Activated CD4-positive, CD25-positive, alpha-beta regulatory T cell treated with anti-CD3 and anti-CD28 coated beads, Interleukin-2, amount 50 U/mL, for 16 hours (primary cell): ENCODE results near the gene SV2B.
"Not testable (repeated sequence)": the region's sequence is repeated elsewhere in the genome, so short reads cannot be mapped to it uniquely, and the experiment has no call there.

Source experiments
- DNase-seq: peaks from one replicate; pipeline ENCODE4 v3.0.0-alpha.2; 2020; ENCODE audit warnings: low read depth, low spot score

Gene SV2B

GRCh38 chr15:91307601-91308000 is 207.5 kb downstream of the SV2B start:
- DNase-seq: no peak

DNA sequence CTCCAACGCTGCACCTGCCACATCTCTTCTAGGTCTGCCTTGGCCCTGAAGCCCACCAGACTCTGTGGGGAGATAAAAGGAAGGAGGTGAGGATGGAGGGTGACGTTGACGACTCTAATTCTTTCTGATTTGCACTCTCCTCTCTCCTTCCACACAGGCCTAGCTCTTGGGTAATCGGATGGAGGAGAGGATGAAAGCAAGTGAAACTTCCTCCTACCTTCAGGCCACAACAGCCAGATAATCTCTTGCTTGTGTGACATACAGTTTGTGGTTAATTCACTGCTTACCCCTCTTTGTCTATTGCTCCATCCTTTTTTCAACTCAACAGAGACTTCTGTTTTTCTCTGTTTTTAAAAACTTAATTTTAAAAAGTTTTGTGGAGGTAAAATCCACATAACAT is 208.1 kb downstream of the SV2B start:
- no peak for DNase-seq

DNA sequence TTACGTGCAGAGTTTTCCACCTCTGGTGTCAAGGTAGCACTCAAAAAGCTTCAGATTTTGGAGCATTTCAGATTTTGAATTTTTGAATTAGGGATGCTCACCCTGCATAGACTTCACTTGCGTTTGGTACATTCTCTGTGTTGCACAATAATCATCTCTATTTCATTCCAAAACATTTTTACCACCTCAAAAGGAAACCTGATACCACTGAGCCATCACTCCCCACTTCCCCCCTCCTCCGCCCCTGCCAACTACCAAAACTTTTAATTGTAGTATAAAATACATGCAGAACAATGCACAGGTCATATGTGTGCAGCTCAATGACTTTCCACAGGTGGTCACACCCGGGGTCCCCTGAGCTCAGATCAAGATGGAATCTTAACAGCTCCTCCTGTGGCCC is 208.8 kb downstream of the SV2B start:
- DNase-seq: no peak

DNA sequence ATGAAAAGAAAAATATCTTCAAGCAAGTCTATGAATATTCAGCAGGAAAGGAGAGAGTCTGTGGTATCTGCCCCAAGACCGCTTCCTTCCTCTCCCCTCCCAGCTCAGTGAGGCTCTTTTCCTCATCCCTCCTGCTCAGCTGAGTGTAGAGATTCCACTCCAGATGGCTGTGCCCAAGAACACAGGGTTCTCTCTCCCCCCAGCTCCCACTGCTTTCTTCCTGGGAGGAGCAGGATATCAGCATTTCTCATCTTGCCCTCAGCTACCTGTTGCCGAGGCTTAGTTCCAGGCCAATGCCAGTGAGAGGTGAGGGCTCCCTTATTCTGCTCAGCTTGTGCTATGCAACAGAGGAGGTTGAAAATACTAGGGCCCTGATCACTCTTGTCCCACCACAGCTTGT is 211.9 kb downstream of the SV2B start:
- DNase-seq: no peak

- no peak for DNase-seq
Observed at GRCh38 chr15:91316126-91316525, 216.1 kb downstream of the SV2B start.

DNA sequence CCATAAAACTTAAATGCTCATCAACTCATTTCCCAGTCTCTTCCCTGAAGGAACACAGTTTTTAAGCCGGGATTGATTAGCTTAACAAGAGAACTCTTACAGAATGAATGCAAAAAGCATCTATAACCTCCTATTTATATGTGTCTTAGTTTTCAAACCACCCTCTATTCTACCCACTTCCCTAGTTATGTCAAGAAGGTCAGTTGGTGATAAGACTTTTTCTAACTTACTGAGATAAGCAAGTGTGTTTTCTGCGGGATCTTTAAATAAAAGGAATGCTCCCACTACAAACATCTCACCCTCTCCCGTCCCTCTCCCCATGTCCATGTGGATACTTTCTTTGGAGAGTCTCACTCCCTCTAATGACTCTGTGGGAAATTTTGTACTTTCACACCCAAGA is 218.5 kb downstream of the SV2B start:
- no peak for DNase-seq

- DNase-seq: no peak
Observed at GRCh38 chr15:91318931-91319330, 218.9 kb downstream of the SV2B start.

DNA sequence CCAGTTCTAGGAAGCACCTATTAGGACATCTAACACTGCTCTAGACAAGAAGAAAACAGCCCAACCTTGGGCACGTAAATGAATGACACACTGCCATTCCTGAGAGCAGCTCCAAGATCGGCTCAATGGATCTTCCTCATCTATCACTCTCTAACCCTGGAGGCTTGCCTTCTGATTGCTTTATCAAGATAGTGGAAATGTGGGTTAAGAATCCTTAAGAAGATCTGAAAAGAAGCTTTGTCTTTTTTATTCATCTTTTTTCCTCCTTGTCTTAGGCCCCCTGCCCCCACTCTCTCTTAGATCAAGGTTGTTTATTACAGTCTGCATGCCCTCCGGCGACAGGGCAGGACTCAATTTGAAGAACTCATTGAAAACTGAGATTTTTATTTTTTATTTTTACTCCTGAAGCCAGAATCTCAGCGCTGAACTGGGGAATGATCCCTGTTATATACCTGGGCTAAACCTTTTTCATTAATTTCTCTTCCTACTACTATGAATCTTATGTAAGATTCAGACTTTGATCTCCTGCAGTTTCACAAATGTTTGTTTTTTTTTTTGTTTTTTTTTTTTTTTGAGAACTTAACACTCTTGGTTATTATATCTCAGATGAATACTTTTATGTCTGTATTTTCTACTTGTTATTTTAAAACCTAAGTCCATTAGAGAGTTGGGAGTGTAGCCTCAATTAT is 219.5 kb downstream of the SV2B start:
- no peak for DNase-seq

DNA sequence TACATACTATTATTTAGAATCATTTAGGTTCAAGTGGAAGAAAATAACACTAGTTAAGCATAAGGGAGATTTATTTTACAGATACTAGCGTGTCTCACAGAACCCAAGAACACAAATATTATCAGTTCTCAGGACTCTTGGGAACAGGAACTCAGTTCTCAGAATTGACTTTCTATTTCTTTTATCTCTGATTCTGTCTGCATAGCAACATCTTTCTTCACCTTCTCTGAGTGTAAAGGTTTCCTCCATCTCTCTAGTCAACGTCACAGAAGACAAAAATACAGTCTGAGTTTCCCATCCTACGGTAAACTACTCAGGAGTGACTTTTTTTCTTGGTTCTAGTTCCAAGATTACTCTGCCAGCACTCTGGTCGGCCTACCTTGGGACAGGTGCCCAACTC is 220.0 kb downstream of the SV2B start:
- no peak for DNase-seq

DNA sequence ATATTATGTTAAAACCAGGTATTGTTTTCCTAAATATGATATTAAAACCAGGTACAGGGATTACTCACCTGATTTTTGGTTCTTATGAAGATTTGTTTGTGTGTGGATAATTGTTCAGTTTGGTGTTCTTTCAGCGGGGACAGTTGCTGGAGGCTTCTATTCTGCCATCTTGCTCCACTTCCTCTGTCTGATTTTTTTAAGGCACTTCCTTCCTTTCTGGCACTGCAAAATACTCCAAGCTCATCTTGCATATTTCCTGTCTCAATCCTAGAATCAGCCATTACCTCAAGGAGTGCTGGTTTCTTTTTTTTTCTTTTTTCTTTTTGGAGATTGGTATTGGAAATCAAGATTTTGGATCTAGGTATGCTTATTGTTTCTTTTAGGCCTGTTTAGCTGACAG is 229.9 kb downstream of the SV2B start:
- DNase-seq: no peak

GRCh38 chr15:91331581-91331980 is 231.5 kb downstream of the SV2B start:
- no peak for DNase-seq

- DNase-seq: no peak
Observed at GRCh38 chr15:91335702-91336101, 235.6 kb downstream of the SV2B start.

DNA sequence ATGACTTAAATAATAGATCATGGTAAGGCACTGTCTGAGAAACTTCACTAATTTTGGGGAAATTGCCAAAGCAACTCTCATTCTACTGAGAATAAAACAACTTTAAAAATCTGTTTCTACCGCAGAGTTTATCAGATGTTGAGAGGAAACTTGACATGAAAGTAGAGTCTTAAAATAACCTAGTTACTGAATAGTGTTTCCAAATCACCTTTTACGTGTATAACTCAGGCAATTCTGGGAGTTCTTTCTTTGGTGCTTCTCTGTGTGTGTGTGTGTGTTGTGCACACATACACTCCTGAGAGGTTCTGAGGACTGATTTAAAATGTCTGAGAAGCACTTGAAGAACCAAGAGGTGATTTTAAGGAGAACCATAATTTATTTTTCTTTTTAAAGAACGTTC is 236.6 kb downstream of the SV2B start:
- no peak for DNase-seq

- no peak for DNase-seq
Observed at GRCh38 chr15:91338766-91339165, 238.7 kb downstream of the SV2B start.

GRCh38 chr15:91342097-91342496 is 242.0 kb downstream of the SV2B start:
- no peak for DNase-seq

GRCh38 chr15:91344912-91345311 is 244.9 kb downstream of the SV2B start:
- DNase-seq: not testable (repeated sequence)

DNA sequence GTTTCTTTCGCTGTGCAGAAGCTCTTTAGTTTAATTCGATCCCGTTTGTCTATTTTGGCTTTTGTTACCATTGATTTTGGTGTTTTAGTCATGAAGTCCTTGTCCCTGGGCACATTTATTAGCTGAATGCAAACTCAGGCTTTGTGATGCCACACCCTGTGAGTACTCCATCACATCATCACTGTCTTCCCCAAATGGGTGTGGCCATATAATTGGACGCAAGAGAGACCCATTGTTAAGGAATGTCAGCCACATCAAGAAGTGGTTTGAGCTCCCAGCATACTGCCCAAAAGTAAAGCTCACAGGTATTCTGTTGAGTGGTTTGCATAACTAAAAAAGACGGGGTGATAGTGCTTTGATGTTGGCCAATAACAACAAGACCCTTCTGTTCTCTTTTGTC is 245.7 kb downstream of the SV2B start:
- DNase-seq: no peak

DNA sequence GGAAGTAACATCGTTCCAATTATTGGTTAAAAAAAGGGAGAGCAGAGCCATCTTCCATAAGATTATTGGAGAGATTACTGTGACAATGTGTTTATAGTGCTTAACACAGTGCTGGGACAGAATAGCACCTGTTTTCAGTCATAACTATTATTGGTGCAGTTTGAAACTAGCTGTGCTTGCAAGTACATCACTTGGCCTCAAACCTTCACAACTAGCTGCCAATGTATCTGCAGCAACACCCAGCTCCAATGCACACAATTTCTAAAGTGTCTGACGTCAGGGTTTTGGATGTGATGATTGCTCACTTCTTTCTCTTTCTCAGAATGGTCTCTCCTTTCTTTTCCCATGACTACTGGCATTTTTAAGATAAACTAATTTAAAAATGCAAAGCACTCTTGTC is 246.2 kb downstream of the SV2B start:
- no peak for DNase-seq

DNA sequence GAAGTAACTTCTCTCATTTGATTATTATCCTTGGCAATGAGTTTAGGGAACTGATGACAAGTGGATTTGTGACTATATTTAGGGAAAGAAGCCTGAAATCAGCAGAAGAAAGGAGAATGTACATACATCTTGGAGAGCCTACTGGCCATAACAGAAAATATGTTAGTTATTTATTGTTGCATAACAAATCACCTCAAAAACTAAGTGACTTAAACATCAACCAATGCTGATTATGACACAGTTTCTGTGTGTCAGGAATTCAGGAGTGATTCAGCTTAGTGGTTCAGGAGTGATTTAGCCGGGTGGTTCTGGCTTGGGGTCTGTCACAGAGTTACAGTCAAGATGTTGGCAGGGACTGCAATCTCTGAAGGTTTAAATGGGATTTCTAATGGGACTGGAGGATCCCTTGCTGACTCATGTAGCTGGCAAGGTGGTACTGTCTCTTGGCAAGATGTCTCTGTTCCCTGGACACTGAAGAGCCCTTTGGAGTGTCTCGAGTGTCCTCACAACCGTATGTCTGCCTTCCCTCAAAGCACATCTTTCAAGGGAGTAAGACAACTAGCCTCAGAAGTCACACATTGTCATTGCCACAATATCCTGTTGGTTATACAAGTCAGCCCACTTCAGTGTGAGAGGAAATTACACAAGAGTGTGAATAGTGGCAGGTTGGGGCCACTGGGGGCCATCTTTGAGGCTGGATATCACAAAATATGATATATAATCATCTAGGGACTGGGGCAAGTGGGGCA is 248.9 kb downstream of the SV2B start:
- DNase-seq: no peak
